ENCODE results near the gene ACOT8. TPM values are rescaled to one million over a fixed set of nuclear protein-coding genes. Genes with fewer than 3 reads are reported as not detected.

Gene ACOT8
- total and polyA plus RNA-seq, 2 donors (not counting 3 experiments of a cell fraction or from before 2014, with no cell fraction given) = 15.5 to 50.9 TPM

GRCh38 chr20:45880988-45881788, 24.0 kb upstream of the ACOT8 start, which contains the start of gene ZSWIM1:
ZSWIM1 (plus strand) TSS chr20:45881227; CDS start chr20:45882593, 1,366 bp downstream.
- FAIRE-seq = peak; percentile 100
- TSS peak; percentile 61 for BruUV-seq (replicated peaks)

More at GRCh38 chr20:45880988-45881788, 24.0 kb upstream of the ACOT8 start, which contains the start of gene ZSWIM1:
- Histone ChIP-seq H2AFZ (ENCODE audit: low read depth, low read length) (peak within 1 kb of the TSS; percentile 62), H3K9me3 (replicated peaks; ENCODE audit: control insufficient read depth, insufficient read depth, low read length) (no peaks in the 10 kb centered on the region), H3K4me2 (ENCODE audit: insufficient read depth, low read length) (peak within 1 kb of the TSS; percentile 88), H3K4me1 (ENCODE audit: control insufficient read depth, extremely low read depth, insufficient read depth, low read length) (peaks cover 11% of the 10 kb centered on the region), H4K20me1 (replicated peaks; ENCODE audit: control insufficient read depth, extremely low read depth, insufficient read depth, low read length) (no peaks in the 10 kb centered on the region), H3K9me1 (replicated peaks; ENCODE audit: control insufficient read depth, extremely low read depth, insufficient read depth, low read length) (no peaks in the 10 kb centered on the region), H3K27me3 (ENCODE audit: control insufficient read depth in 2 of 2, insufficient read depth in 2 of 2, low read length in 2 of 2) (no peaks in the 10 kb centered on the region), H3K4me3 (replicated peaks in 1 of 3; ENCODE audit: insufficient read depth in 1 of 3, low read depth in 1 of 3, low read length in 3 of 3) (peak within 1 kb of the TSS; percentile 51 to 93 (median 89)), H3K9ac (replicated peaks; ENCODE audit: extremely low read depth, insufficient read depth, low read length) (peak within 1 kb of the TSS; percentile 85), H3K79me2 (ENCODE audit: control insufficient read depth, insufficient read depth, low read length) (peaks cover 24% of the 10 kb centered on the region), H3K27ac (ENCODE audit: insufficient read depth, low read depth, low read length) (peak within 1 kb of the TSS; percentile 66), H3K36me3 (ENCODE audit: control insufficient read depth in 2 of 2, extremely low read depth in 1 of 2, insufficient read depth in 2 of 2, low read length in 2 of 2) (peaks cover 4 to 26% of the 10 kb centered on the region in 2 experiments)
- POLR2A ChIA-PET = interaction anchor here (0.8 to 2.3 kb wide), 4 partner anchors 9 to 53 kb away, joined by 7 to 12 read pairs (median 9); partner anchors contain the start of genes ACOT8 and PCIF1
- dilution Hi-C loops (cut with MboI; ENCODE audit: extremely low pct_ligation_motif_present, low sequenced_read_pairs) (no loop called here), intact Hi-C loops (cut with micrococcal nuclease) (loop anchor here (1.0 to 2.0 kb wide), 2 partner anchors 24 to 54 kb away; partner anchors contain the start of genes ACOT8, PCIF1 and ZSWIM3)
- CTCF ChIA-PET = interaction anchor here (0.6 to 2.1 kb wide), 9 partner anchors 9 to 90 kb away, joined by 3 to 24 read pairs (median 3); partner anchors contain the start of genes CTSA and NEURL2
- TF ChIP-seq, protein P1, sequence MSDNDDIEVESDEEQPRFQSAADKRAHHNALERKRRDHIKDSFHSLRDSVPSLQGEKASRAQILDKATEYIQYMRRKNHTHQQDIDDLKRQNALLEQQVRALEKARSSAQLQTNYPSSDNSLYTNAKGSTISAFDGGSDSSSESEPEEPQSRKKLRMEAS (IDR thresholded peaks at IDR 0.05; ENCODE audit: insufficient read depth, insufficient read length) = no peak
- TF ChIP-seq POLR2AphosphoS5 (IDR thresholded peaks at IDR 0.05; ENCODE audit: insufficient read depth, low read depth, low read length) (peak; percentile 88), EZH2 (IDR thresholded peaks at IDR 0.05; ENCODE audit: borderline replicate concordance, low read depth, low read length, severe bottlenecking) (no peak), JUN (IDR thresholded peaks at IDR 0.05; ENCODE audit: borderline replicate concordance, insufficient read depth, insufficient read length, low read depth) (no peak), GATA2 (IDR thresholded peaks at IDR 0.05; ENCODE audit: insufficient read depth, insufficient read length, low read depth, low read length) (no peak), FOS (IDR thresholded peaks at IDR 0.05; ENCODE audit: borderline replicate concordance, insufficient read depth, low read length) (no peak), POLR2A (IDR thresholded peaks at IDR 0.05; ENCODE audit: low read depth, low read length) (peak; percentile 95), MYC (IDR thresholded peaks at IDR 0.05; ENCODE audit: low read depth, low read length) (no peak), CTCF (IDR thresholded peaks at IDR 0.05; ENCODE audit: extremely low read depth in 1 of 2, insufficient read depth in 1 of 2, low read depth in 1 of 2, low read length in 2 of 2) (no peak)
- peak; percentile 100 for DNase-seq (ENCODE audit: low read depth, low spot score)
